HG03378 (cell line): ENCODE measurements around the gene BTF3L4.
"Not testable (repeated sequence)": the region's sequence is repeated elsewhere in the genome, so short reads cannot be mapped to it uniquely, and the experiment has no call there.

Experiments used
- ATAC-seq: cut with Tn5 transposase; IDR thresholded peaks from one replicate; pipeline ENCODE4 v1.9.1; 2021; ENCODE audit warnings: mild to moderate bottlenecking, moderate library complexity; ENCODE audit not compliant: unreplicated experiment

Gene BTF3L4

DNA sequence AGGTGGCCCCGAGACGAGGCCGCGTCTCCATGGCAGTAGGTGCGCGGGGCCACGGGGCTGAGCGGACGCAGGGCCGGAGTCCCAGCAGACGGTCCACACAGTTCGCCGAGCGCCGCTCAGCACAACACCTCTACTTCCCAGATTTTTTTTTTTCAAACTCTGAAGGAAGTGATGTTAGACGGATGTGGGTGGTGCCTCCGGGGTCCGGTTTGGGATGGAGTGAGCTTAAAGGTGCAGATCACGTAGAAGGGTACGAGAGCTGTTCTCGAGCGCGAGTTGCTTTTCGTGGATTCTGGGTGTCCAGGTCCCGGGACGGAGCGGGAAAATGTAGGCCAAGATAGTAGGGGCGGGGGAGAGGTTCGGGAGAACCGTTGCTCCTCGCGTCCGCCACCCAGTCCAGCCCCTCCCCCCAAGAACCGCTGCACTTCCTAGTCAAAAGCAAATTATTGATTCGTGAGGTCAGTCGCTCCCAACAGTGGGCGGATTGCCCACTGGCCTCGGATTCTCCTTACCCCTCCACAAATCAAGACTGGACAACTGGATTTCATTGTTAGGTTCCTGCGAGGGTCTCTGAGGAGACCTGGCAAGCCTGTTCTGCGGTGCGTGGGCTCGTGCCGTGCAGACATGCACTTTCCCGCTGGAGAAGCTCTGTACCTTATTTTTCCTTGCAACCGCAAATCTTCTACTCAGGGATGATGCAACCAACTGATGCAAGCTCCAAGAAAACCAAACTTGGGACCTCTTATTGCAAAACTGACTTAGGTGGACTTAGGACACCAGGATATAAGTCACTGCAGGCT is 829 bp upstream of the BTF3L4 start, which contains the start of gene TXNDC12:
Gene TXNDC12 (minus strand): TSS at position 126 of the 800 bp plus-strand sequence. CDS start 95 bp downstream, at position 31.
- ATAC-seq = peak; percentile 44

DNA sequence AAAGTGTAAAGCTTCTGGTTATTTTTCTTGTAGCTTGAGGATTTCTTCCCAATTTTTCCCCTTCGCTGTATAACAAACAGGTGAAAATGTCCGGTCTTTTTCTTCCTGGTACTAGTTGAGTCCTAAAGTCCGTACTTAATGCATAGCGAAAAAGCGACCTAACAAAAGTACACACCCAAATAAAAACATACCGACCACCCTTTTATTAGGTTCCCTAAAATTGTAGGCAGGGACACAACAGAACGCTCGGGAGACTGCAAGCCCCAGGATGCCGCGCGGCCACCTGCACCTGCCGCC is 281 bp upstream of the BTF3L4 start:
- no peak for ATAC-seq

DNA sequence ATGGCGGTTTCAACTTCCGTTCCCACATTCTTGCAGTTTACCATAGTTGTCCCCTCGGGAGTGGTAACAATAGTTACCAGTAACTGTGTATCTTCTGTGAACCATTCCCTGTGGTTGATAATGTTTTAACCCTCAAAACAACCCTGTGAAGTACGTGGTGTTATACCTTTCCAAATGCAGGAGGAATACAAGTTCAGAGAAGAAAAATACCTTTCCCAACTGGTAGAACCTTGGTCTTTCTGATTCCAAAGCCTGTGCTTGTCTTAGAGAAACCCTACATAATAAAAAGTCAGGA is 789 bp downstream of the BTF3L4 start:
- ATAC-seq = peak; percentile 51

DNA sequence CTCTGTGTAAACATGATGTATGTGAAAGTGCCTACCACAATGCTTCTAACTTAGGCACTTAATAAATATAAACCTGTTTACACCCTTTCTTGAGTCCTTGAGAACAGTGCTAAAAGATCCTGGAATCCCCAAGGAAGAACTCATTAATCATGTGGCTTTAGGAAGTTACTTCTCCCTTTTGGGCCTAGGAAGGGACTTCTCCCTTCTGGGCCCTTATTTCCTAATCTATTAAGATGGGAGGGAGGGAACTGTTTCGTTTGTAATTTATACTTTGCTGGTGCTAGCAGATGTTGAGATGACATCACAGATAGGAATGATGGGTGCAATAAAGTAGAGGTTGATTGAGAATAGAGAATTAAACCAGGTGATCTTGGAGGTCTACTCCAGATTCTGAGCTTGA is 1.2 kb downstream of the BTF3L4 start:
- no peak for ATAC-seq

DNA sequence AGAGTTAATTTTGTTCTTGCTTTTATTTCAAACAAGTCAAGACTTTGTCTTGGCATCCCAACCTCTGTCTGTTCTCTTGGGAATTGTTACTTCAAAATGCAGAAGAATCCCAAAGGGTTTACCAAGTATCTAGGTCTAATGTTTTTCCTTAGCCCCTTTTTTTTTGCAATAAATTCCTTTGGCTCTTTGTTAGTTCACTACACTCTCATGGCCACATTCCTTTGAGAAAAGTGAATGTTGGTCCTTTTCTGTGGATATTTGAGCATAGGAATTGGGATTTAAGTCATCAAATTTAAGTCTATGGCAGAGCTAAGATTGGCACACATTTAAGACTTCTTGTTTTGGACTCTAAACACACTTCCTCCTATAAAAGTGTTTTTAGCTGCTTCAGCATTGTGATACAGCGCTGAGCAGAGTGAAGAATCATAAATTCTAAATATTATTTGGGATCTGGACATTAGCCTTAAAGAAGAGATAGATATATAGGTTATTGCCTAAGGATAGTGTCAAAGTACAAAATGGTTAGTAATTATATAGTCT is 1.9 kb downstream of the BTF3L4 start:
- ATAC-seq = no peak

DNA sequence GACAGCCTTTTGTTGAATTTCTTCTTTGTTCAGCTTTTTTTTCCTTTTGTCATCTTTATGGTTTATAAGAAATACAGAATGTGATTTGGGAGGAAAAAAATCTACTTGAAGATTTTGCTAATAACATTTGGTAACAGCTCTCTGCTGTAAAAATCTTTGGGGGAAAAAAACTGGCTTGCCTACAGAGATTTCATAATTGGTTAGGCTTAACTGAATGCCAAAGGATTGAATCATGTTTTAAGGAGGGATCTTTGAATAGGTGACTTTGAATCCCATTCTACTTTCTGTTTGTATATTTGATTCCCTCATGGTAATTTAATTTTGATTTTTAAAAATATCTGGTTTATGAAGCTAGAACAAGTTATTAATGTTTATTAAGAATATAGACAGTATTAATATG is 3.2 kb downstream of the BTF3L4 start:
- no peak for ATAC-seq

DNA sequence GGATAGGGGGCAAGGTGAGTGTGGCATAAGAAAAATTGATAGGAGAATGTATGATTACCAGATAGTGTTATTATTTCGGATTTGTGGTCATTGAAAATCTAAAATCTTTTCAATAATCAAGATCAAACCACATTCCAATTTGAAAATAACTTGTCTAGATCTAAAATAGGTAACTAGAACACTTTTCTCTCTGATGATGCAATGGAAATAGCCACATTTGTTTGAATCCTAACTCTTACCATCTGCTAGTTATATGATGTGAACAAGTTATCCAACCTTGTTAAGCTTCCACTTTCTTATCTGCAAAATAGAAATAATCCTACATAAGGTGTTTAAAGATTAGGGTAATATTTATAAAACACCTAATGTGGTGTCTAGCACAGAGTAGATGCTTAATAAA is 3.8 kb downstream of the BTF3L4 start:
- no peak for ATAC-seq

DNA sequence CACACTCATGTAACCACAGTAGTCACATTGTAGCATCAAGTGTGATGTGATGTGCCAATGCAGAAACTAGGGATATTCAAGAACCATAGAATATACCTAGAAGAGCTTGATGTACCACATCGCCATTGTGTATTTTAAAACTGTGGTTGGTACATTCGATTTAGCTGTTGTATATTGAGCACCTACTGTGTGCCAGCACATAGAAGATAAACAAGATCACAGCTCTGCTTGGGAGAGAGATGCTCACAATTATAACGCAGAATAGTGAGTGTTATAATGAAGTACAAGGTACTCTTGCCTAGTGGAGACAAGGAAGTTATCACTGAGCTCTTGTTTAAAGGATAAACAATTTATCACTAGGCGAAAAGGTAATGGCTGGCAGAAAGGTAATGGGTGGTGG is 4.7 kb downstream of the BTF3L4 start:
- no peak for ATAC-seq

DNA sequence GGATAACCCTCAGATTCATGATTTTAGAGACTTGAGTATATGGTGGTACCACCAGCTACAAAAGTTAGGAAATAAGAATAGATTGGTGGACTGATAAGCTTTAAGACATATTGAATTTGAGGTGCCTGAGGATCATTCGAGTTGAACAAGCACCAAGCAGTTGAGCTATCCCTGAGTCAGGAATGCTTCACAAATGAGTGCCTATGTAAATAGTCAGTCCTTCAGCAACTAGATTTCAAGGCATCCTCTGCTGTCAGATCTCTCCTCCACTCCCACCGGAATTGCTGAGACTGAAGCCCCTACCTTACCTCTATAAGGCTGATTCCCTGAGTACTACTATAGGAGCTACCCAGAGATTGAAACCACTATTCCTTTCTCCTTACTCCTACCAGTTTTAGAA is 7.1 kb downstream of the BTF3L4 start:
- no peak for ATAC-seq

DNA sequence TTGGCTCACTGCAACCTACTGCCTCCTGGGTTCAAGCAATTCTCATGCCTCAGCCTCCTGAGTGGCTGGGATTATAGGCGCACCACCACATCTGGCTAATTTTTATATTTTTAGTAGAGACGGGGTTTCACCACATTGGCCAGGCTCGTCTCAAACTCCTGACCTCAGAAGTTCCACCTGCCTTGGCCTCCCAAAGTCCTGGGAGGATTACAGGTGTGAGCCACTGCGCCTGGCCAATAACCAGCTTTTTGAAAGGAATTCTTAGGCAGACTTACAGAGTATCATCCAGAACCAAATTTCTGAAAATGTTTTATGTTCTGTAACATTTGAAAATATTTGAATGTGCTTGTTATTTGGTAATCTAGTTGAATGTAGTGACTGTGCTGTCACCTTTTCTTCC is 14.6 kb downstream of the BTF3L4 start:
- ATAC-seq = no peak

DNA sequence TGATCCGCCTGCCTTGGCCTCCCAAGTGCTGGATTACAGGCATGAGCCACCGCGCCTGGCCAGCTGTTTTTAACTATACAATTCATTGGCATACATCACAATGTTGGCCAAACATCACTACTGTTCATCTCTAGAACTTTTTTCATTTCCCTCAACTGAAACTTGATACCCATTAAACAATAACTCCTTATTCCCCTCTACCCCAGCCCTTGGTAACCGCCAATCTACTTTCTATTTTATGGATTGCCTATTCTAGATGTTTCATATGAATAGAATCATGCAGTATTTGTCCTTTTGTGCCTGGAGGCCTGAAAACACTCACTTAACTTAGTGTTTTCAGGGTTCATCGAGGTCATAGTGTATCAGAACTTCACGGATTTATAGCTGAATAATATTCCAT is 16.2 kb downstream of the BTF3L4 start:
- no peak for ATAC-seq

DNA sequence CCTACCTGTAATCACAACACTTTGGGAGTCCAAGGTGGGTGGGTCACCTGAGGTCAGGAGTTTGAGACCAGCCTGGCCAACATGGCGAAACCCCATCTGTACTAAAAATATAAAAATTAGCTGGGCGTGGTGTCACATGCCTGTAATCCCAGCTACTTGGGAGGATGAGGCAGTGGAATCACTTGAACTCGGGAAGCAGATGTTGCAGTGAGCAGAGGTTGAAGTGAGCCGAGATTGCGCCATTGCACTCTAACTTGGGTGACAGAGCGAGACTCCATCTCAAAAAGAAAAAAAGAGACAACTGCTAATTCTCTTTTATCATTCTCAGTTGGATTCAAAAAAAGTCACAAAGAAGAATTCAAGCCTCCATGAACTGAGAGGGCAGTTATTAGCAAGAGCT is 21.2 kb downstream of the BTF3L4 start:
- not testable (repeated sequence) for ATAC-seq

DNA sequence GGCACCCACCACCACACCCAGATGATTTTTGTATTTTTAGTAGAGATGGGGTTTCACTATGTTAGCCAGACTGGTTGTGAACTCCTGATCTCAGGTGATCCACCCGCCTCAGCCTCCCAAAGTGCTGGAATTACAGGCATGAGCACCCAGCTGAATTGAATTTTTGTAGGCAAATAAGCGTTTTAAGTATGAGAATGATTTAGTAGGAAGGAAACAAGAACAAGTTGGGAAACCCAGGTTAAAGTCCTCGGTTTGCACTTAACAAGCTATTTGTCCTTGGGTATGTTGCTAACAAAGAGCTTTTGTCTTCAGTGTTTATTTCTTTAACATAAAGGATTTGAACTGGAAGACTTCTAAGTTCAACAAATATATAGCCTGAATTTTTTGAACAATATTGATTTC is 23.9 kb downstream of the BTF3L4 start:
- no peak for ATAC-seq

DNA sequence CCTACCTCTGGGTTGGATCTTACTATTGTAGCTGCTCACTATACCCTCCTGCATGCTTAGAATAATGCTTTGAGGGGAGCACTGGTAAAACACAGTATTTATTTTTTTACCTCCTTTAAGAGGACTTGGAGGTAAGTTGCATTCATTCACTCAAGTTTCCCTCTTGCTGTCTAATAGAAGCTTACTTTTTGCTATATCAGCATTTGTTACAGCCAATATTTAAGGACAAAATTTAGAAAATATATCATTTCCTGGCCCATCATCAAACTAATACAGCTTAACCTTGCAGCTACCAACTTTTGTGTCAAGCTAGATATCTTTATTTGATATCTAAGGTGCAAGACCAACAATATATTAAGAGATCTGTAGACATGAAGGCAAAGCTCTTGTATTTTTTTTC is 31.8 kb downstream of the BTF3L4 start:
- not testable (repeated sequence) for ATAC-seq

DNA sequence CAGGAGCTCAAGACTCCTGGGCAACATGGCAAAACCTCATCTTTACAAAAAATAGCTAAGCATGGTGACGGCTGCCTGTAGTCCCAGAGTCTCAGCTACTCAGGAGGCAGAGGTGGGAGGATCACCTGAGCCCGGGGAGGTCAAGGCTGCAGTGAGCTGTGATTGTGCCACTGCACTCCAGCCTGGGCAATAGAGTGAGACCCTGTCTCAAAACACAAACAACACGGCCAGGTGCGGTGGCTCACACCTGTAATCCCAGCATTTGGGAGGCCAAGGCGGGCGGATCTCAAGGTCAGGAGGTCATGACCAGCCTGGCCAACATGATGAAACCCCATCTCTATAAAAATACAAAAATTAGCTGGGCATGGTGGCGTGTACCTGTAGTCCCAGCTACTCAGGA is 38.2 kb downstream of the BTF3L4 start:
- ATAC-seq = not testable (repeated sequence)

DNA sequence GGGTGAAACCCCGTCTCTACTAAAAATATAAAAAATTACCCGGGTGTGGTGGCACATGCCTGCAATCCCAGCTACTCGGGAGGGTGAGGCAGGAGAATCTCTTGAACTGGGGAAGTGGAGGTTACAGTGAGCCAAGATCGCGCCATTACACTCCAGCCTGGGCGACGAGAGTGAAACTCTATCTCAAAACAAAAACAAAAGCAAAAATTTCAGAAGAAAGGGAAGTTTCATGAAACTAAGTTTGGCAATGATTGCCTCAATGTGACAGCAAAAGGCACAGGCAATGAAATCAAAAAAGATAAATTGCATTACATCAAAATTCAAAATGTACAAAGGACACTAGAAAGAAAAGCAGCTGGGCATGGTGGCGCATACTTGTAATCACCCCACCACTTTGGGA is 40.1 kb downstream of the BTF3L4 start:
- no peak for ATAC-seq

DNA sequence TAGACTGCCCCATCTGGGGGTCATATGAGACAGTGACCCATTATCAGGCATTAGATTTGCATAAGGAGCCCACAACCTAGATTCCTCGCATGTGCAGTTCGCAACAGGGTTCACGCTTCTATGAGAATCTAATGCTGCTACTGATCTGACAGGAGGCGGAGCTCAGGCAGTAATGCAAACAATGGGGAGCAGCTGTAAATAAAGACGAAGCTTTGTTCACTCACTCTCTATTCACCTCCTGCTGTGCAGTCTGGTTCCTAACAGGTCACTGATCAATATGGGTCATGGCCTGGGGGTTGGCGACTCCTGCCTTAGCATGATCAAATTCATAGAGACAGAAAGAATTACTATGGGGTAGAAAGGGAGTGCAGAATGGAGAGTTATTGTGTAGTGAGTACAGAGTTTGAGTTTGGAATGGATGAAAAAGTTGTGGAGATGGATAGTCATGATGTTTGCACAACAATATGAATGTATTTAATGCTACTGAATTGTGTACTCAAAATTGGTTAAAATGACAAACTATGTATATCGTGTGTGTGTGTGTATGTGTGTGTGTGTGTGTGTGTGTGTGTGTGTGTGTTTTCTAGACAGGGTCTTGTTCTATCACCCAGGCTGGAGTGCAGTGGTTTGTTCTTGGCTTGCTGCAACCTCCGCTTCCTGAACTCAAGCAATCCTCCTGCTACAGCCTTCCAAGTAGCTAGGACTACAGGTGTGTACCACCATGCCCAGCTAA is 42.2 kb downstream of the BTF3L4 start:
- no peak for ATAC-seq

DNA sequence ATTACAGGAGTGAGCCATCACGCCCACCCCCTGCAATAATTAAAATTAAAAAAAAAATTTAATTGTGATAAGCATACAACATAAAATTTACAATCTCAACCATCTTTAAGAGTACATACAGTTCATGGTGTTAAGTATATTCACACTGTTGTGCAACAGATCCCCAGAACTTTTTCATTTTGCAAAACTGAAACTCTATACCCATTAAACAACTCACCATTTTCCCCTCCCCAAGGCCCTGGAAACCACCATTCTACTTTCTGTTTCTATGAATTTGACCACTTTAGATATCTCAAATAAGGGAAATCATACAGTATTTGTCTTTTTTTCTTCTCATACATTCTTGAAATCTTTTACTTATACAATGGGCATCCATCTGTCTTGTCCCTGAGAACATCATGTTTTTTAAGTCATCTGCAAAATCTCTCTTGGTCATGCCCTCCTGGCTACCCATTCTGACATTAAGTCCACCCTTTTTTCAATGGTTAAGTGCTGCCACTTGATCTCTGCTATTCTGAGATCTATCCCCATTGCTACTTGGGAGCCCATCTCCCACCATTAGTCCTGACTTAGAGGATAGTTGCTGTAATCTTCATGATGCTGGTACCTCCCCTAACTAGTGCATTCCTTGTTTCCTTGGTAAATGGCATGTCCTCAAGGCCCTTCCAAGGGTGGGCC is 46.4 kb downstream of the BTF3L4 start:
- ATAC-seq = peak; percentile 74

DNA sequence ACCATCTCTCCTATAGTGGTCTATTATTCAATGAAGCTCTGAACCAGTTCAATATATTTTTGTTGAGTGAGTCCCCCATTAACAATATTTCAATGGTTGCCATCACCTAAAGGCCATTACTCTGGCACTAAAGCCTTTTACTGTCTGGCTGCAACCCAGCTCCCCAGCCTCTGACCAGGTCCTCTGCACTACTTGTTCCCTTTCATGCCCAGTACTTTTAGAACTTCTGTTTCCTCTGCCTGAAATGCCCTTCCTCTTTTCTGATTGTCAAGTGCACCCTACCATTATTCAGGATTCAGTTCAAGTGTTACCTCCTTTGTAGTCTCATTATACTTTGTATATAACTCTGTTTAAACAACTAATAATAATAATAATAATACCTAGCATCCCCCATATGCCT is 55.4 kb downstream of the BTF3L4 start:
- no peak for ATAC-seq

DNA sequence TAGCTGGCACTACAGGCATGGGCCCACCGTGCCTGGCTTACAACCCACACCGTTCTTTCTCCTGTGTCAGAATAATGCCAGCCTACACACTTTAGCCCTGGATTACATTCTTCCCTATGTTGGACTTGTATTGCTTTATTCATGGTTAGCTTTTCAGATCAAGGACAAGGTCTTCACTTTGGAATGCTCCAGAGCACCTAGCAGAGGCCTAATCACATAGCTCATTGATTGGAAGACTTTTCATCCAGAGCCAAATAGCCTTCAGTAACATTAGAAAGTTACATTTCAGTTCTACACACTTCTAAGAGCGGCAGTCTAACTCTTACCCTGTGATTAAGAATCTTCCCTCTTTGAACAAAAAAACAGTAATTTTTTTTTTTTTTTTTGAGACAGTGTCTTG is 56.4 kb downstream of the BTF3L4 start:
- ATAC-seq = no peak

DNA sequence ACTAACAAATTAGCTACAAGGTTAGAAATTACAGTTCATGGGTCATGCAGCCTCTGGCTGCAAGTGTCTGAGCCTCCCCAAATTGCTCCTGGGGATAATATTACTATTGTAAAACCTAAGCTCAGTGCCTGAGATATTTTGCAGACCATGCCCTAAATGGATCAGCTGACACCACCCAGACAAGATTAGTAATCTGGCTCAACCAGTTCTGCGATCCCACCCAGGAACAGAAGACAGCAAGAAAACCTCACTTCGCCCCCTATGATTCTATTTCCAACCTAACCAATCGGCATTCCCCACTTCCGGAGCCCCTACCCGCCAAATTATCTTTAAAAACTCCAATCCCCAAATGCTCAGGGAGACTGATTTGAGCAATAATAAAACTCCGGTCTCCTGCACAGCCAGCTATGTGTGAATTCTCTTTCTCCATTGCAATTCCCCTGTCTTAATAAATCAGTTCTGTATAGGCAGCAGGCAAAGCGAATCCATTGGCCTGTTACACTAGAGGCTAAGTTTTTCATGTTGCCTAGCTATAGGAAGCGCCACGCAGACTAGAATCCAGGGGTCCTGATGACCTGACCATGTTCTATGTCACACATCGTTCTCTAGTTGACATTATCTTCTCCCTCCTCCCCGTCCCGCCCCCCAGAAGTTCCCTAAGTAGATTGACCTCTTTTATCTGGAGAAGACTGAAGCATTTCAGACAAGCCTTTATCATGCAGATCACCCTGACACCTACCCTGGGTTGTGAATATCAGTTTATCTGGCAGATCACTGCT is 63.4 kb downstream of the BTF3L4 start:
- no peak for ATAC-seq
